ENCODE measurements around the gene R3HCC1L. TPM values are rescaled to one million over a fixed set of nuclear protein-coding genes. Genes with fewer than 3 reads are reported as not detected.

Gene R3HCC1L
- total RNA-seq, 3 donors from 2014 or later, result 12.2 to 28.5 (median 20.6) TPM

DNA sequence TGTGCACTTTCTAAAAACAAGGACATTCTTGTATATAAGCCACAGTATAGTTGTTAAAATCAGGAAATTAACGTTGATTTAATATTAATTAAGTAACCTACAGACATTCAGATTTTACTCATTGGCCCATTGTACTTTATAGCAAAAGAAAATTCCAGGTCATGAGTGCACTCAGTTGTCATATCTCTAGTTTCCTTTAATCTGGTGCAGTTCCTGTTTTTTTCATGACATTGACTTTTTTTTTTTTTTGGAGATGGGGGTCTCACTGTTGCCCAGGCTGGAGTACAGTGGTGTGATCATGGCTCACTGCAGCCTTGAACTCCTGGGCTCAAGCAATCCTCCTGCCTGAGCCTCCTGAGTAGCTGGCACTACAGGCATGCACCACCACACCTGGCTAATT, 24.1 kb downstream of the R3HCC1L start:
- no peak for DNase-seq (ENCODE audit: low spot score in 2 of 2)
- Histone ChIP-seq H3K4me1 (no peaks in the 10 kb centered on the region), H3K4me3 (no peak overlapping the region), H3K27me3 (no peaks in the 10 kb centered on the region), H3K9me3 (no peaks in the 10 kb centered on the region), H3K36me3 (no peaks in the 10 kb centered on the region), H3K27ac (no peak overlapping the region)
- TF ChIP-seq, protein P1, sequence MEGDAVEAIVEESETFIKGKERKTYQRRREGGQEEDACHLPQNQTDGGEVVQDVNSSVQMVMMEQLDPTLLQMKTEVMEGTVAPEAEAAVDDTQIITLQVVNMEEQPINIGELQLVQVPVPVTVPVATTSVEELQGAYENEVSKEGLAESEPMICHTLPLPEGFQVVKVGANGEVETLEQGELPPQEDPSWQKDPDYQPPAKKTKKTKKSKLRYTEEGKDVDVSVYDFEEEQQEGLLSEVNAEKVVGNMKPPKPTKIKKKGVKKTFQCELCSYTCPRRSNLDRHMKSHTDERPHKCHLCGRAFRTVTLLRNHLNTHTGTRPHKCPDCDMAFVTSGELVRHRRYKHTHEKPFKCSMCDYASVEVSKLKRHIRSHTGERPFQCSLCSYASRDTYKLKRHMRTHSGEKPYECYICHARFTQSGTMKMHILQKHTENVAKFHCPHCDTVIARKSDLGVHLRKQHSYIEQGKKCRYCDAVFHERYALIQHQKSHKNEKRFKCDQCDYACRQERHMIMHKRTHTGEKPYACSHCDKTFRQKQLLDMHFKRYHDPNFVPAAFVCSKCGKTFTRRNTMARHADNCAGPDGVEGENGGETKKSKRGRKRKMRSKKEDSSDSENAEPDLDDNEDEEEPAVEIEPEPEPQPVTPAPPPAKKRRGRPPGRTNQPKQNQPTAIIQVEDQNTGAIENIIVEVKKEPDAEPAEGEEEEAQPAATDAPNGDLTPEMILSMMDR (IDR thresholded peaks at IDR 0.05), result no peak
- TF ChIP-seq POLR2AphosphoS5 (IDR thresholded peaks at IDR 0.05) (no peak), POLR2A (IDR thresholded peaks at IDR 0.05) (no peak)
- intact Hi-C loops (cut with DNase I; ENCODE audit: low total_unique reads), result no loop called here

DNA sequence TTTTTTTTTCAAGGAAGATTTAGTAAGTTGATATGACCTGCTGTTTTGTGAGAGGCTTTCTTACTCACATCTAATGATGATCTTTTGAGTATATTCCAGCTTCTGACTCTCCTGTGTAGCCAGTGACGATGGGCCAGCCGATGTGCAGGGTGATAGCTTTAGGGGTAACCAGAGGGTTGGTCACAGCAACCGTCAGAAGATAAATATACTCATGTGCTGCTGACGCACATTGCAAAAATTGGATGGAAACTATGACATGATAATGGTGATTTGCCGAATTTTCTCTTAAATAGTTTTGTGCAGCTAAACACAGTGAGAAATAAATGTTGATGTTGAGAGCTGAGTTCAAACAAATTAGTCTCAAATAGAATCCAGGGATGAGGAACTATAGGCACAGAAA, 29.5 kb downstream of the R3HCC1L start:
- Histone ChIP-seq H3K27me3 (no peaks in the 10 kb centered on the region), H3K4me3 (no peak overlapping the region), H3K9me3 (no peaks in the 10 kb centered on the region), H3K4me1 (no peaks in the 10 kb centered on the region), H3K27ac (no peak overlapping the region), H3K36me3 (no peaks in the 10 kb centered on the region)
- TF ChIP-seq, protein P1 (IDR thresholded peaks at IDR 0.05), result no peak
- TF ChIP-seq POLR2A (IDR thresholded peaks at IDR 0.05) (no peak), POLR2AphosphoS5 (IDR thresholded peaks at IDR 0.05) (no peak)
- no peak for DNase-seq (ENCODE audit: low spot score in 2 of 2)
- intact Hi-C loops (cut with DNase I; ENCODE audit: low total_unique reads), result no loop called here

DNA sequence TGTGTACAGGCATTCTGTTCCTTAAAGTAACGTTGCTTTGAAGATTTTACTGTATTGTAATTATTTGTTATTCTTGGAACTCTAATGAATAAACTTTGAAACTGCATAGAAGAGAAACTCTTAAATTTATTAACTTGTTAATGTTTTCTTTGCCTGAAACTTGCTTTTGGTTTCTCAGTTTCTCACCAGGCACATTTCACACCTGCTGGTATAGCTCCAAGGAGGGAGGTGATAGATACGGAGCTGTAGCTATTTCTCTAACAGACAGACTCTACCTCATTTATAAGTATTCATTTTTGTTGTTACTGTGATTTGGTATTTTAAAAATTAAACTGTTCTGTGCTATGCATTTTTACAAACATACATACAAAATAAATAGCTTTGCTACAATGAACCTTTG, 32.7 kb downstream of the R3HCC1L start:
- H3K36me3 ChIP-seq, result no peaks in the 10 kb centered on the region

DNA sequence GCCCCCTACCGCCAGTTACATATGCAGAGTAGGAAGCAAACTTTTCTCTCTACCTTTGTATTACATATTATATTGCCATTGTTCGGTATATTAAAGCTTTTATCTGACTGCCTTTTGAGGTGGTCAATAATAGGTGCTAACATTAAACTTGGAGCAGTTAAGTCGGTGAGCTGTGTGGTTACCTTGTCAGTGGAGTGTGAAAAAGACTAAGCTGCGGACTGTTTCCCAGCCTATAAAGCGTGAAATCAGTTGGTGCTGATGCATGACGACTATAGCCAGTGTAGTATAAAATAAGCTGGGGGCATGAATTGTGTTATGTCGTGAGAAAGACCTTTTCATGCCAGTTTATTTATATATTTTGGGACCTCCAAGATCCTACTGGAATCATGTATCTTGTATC, 33.7 kb downstream of the R3HCC1L start:
- intact Hi-C loops (cut with DNase I; ENCODE audit: low total_unique reads), result no loop called here
- H3K36me3 ChIP-seq, result no peaks in the 10 kb centered on the region
- H3K27ac ChIP-seq, result no peak overlapping the region
- peaks cover 0 to 5% of the 10 kb centered on the region in 2 donors for H3K4me1 ChIP-seq
- TF ChIP-seq POLR2AphosphoS5 (IDR thresholded peaks at IDR 0.05) (no peak), POLR2A (IDR thresholded peaks at IDR 0.05) (no peak)
- no peak overlapping the region for H3K4me3 ChIP-seq
- no peaks in the 10 kb centered on the region for H3K9me3 ChIP-seq
- no peaks in the 10 kb centered on the region for H3K27me3 ChIP-seq
- DNase-seq (ENCODE audit: low spot score in 2 of 2), result no peak

More for the DNA sequence above, 32.7 kb downstream of the R3HCC1L start:
- Histone ChIP-seq H3K4me1 (peaks cover 0 to 5% of the 10 kb centered on the region in 2 donors), H3K27ac (no peak overlapping the region), H3K9me3 (no peaks in the 10 kb centered on the region), H3K4me3 (no peak overlapping the region), H3K27me3 (no peaks in the 10 kb centered on the region)
- DNase-seq (ENCODE audit: low spot score in 2 of 2), result no peak
- intact Hi-C loops (cut with DNase I; ENCODE audit: low total_unique reads), result no loop called here
- TF ChIP-seq POLR2A (IDR thresholded peaks at IDR 0.05) (no peak), POLR2AphosphoS5 (IDR thresholded peaks at IDR 0.05) (no peak)
- TF ChIP-seq, protein P1 (IDR thresholded peaks at IDR 0.05), result no peak

DNA sequence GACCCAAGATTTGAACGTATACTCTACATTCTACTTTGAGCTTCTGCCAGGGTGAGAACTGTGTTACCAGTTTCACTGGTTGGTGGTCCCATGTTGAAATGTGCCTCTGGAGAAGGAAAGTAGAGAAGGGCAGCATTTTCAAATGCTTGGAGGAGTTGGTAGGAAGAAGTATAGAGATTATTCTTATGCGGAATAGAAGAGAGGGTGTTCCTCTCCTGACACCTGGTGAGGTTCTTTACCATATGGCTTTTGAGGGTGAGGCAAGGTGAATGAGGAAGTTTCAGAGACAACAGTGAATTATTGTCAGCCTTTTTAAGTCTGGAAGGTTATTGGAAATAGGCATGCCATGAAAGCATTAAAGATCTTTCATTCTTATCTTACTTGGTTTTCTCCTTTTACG, 34.3 kb downstream of the R3HCC1L start:
- Histone ChIP-seq H3K27me3 (no peaks in the 10 kb centered on the region), H3K36me3 (no peaks in the 10 kb centered on the region), H3K27ac (no peak overlapping the region), H3K4me3 (no peak overlapping the region), H3K4me1 (peaks cover 0 to 5% of the 10 kb centered on the region in 2 donors), H3K9me3 (no peaks in the 10 kb centered on the region)
- intact Hi-C loops (cut with DNase I; ENCODE audit: low total_unique reads), result no loop called here
- TF ChIP-seq POLR2A (IDR thresholded peaks at IDR 0.05) (no peak), POLR2AphosphoS5 (IDR thresholded peaks at IDR 0.05) (no peak)
- TF ChIP-seq, protein P1 (IDR thresholded peaks at IDR 0.05), result no peak
- no peak for DNase-seq (ENCODE audit: low spot score in 2 of 2)

DNA sequence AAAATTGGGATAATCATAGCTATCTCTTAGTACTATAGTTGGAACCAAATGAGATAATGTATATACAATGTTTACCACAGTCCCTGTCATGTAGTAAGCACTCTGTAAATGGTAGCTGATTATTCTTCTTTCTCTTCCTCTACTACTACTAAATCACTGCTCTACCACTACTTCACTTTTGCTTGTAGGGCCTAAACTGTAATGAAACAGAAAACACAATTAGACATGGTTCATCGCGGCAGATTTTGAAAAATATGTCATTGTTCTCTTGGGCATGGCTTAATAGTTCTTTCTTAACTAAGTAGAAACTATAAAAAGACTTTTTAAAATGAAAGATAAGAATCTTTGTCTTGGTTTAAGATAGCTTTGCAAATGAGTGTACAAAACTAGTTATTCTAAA, 34.9 kb downstream of the R3HCC1L start:
- Histone ChIP-seq H3K27ac (no peak overlapping the region), H3K36me3 (no peaks in the 10 kb centered on the region), H3K27me3 (no peaks in the 10 kb centered on the region), H3K9me3 (no peaks in the 10 kb centered on the region), H3K4me3 (no peak overlapping the region), H3K4me1 (peaks cover 0 to 5% of the 10 kb centered on the region in 2 donors)
- no peak for DNase-seq (ENCODE audit: low spot score in 2 of 2)
- TF ChIP-seq, protein P1 (IDR thresholded peaks at IDR 0.05), result no peak
- no peak for TF ChIP-seq POLR2AphosphoS5 (IDR thresholded peaks at IDR 0.05)
- intact Hi-C loops (cut with DNase I; ENCODE audit: low total_unique reads), result no loop called here

Data from breast epithelium (tissue), 4 donors.